Esophagus muscularis mucosa (tissue), 4 donors: ENCODE results near the gene NUCB1. TPM values are rescaled to one million over a fixed set of nuclear protein-coding genes. Genes with fewer than 3 reads are reported as not detected.
A peak's percentile ranks its signal among the peaks of the same experiment; 100 is the strongest.
"Not testable (repeated sequence)": the region's sequence is repeated elsewhere in the genome, so short reads cannot be mapped to it uniquely, and the experiment has no call there.

Experiments
- DNase-seq: peaks from one replicate; pipeline ENCODE4 v3.0.0-alpha.2; 2017; ENCODE audit errors: extremely low spot score
- H3K27ac ChIP-seq, 4 donors: fragments of 200-600 bp; sonication (generic); replicated peaks in 1 of 4; 1 replicate in 3 of 4; 2 replicates in 1 of 4; pipeline ENCODE4 v1.5.1; 2016 to 2019; ENCODE audit warnings: mild to moderate bottlenecking in 1 of 4
- H3K27me3 ChIP-seq, 4 donors: fragments of 200-600 bp; sonication (generic); one replicate each; pipeline versions ENCODE4 v1.5.1 to v1.6.0; 2016 to 2019
- H3K36me3 ChIP-seq, 4 donors: fragments of 200-600 bp; sonication (generic); one replicate each; pipeline ENCODE4 v1.5.1; 2016 to 2019
- H3K4me1 ChIP-seq, 4 donors: fragments of 200-600 bp; sonication (generic); one replicate each; pipeline ENCODE4 v1.5.1; 2016 to 2019
- H3K4me3 ChIP-seq, 4 donors: fragments of 200-600 bp; sonication (generic); 1 replicate in 2 of 4; 2 replicates in 2 of 4; pipeline ENCODE4 v1.5.1; 2016 to 2019; ENCODE audit warnings: mild to moderate bottlenecking in 4 of 4, moderate library complexity in 1 of 4
- H3K9me3 ChIP-seq, 4 donors: fragments of 200-600 bp; sonication (generic); 1 replicate in 3 of 4; 2 replicates in 1 of 4; pipeline ENCODE4 v1.5.1; 2016 to 2019
- EP300 ChIP-seq: sonication (generic); formaldehyde crosslinking; IDR thresholded peaks from one replicate; pipeline ENCODE4 v1.6.1; 2017; ENCODE audit warnings: antibody characterized with exemption
- POLR2A ChIP-seq: fragments of 450-650 bp; IDR thresholded peaks from one replicate; pipeline ENCODE4 v1.6.1; 2017; ENCODE audit warnings: antibody characterized with exemption, moderate library complexity, mild to moderate bottlenecking, low read depth
- POLR2AphosphoS5 ChIP-seq, 2 donors: sonication (generic); formaldehyde crosslinking; IDR thresholded peaks; one replicate each; pipeline ENCODE4 v1.6.1; 2017; ENCODE audit warnings: antibody characterized with exemption in 2 of 2
- WGBS: methylation state at CpG from one replicate; pipeline ENCODE4 v1.1.5; 2018; 5-methylcytosine and 5-hydroxymethylcytosine counted together
- intact Hi-C: fragments of 100-400 bp; cut with DNase I; formaldehyde crosslinking; loops from one replicate; pipeline ENCODE4 v1.15.1; 2023
- total RNA-seq, 4 donors: library from RNA; depleted of rRNA; stranded (reverse); fragments of >200 nt; gene quantifications; one replicate each; pipeline versions ENCODE4 v1.1.0 to v1.2.1, GENCODE V29; 2016
- TF ChIP-seq, protein P1 (sequence below), 3 experiments: fragments of 200-600 bp in 2 of 3; fragments of 450-650 bp in 1 of 3; sonication (generic) in 2 of 3; IDR thresholded peaks; one replicate each; pipeline ENCODE4 v1.5.1; 2017 to 2019; ENCODE audit warnings: antibody characterized with exemption in 3 of 3, mild to moderate bottlenecking in 2 of 3, moderate library complexity in 1 of 3

The NUCB1 gene
- total RNA-seq, 4 donors from 2014 or later: 179 to 356 (median 284) TPM

DNA sequence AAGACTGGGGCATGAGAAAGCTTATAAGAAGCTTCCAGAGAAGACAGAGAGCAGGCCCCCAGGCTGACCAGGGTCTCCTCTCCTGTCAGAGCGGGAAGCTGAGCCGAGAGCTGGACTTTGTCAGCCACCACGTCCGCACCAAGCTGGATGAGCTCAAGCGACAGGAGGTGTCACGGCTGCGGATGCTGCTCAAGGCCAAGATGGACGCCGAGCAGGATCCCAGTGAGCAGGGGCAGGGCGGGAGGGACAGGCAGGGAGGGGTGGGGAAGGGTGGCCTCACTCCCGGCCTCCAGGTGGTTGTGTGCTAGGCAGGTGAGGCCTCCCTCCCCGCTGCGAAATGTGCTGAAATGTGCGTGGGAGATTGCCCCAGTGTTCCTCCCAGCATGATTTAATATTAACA is 5.6 kb downstream of the NUCB1 start:
- 82% methylated on average over 10 of the region's 14 CpGs for WGBS
- TF ChIP-seq, protein P1, sequence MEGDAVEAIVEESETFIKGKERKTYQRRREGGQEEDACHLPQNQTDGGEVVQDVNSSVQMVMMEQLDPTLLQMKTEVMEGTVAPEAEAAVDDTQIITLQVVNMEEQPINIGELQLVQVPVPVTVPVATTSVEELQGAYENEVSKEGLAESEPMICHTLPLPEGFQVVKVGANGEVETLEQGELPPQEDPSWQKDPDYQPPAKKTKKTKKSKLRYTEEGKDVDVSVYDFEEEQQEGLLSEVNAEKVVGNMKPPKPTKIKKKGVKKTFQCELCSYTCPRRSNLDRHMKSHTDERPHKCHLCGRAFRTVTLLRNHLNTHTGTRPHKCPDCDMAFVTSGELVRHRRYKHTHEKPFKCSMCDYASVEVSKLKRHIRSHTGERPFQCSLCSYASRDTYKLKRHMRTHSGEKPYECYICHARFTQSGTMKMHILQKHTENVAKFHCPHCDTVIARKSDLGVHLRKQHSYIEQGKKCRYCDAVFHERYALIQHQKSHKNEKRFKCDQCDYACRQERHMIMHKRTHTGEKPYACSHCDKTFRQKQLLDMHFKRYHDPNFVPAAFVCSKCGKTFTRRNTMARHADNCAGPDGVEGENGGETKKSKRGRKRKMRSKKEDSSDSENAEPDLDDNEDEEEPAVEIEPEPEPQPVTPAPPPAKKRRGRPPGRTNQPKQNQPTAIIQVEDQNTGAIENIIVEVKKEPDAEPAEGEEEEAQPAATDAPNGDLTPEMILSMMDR (IDR thresholded peaks at IDR 0.05): no peak
- TF ChIP-seq POLR2A (no peak), EP300 (no peak), POLR2AphosphoS5 (IDR thresholded peaks at IDR 0.05) (no peak)
- DNase-seq: no peak
- no peak overlapping the region for H3K27ac ChIP-seq
- H3K9me3 ChIP-seq: no peaks in the 10 kb centered on the region
- peaks cover 18 to 77% (median 74%) of the 10 kb centered on the region in 4 donors for H3K36me3 ChIP-seq
- no peak overlapping the region for H3K4me3 ChIP-seq
- no peaks in the 10 kb centered on the region for H3K27me3 ChIP-seq
- H3K4me1 ChIP-seq: peaks cover 26 to 35% (median 32%) of the 10 kb centered on the region in 4 donors
- intact Hi-C loops: no loop called here

DNA sequence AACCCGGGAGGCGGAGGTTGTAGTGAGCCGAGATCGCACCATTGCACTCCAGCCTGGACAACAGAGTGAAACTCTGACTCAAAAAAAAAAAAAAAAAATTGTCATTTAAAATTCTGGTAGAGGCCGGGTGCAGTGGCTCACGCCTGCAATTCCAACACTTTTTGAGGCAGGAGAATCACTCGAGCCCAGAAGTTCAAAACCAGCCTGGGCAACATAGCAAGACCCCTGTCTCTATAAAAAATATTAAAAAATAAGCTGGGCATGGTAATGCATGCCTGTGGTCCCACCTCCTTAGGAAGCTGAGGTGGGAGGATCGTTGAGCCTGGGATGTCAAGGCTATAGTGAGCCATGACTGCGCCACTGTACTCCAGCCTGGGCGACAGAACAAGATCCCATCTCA is 6.2 kb downstream of the NUCB1 start:
- 96% methylated on average over 10 of the region's 10 CpGs for WGBS
- H3K27ac ChIP-seq: no peak overlapping the region
- TF ChIP-seq POLR2AphosphoS5 (IDR thresholded peaks at IDR 0.05): no peak
- TF ChIP-seq, protein P1 (IDR thresholded peaks at IDR 0.05): no peak
- TF ChIP-seq EP300: no peak
- TF ChIP-seq POLR2A: no peak
- H3K4me3 ChIP-seq: no peak overlapping the region
- no peak for DNase-seq
- peaks cover 19 to 29% (median 26%) of the 10 kb centered on the region in 4 donors for H3K4me1 ChIP-seq
- H3K27me3 ChIP-seq: no peaks in the 10 kb centered on the region
- intact Hi-C loops: no loop called here
- H3K9me3 ChIP-seq: no peaks in the 10 kb centered on the region
- H3K36me3 ChIP-seq: peaks cover 25 to 83% (median 81%) of the 10 kb centered on the region in 4 donors

DNA sequence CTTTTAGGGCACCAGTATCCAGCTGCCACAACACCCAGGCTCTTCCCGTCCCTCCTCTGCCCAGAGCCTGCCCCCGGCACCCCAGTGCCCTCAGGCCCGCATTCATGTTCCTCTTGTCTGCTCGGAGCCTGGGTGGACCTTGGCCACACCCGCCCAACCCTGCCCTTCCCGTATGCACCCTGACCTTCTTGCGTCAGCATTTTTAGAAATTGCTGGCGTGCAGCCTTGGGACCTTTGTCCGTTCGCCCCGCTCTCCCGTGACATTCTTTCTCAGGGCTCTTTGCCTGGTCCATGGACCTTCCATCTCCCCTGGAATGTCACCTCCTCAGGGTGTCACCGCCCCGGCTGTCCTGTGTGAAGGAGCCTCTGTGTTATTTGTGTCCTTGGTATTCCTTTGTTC is 7.6 kb downstream of the NUCB1 start:
- Histone ChIP-seq H3K27ac (peak overlapping the region; percentile 9 to 65 (median 22)), H3K4me3 (no peak overlapping the region), H3K36me3 (peaks cover 38 to 92% (median 87%) of the 10 kb centered on the region in 4 donors), H3K27me3 (no peaks in the 10 kb centered on the region), H3K9me3 (no peaks in the 10 kb centered on the region), H3K4me1 (peaks cover 6 to 16% (median 12%) of the 10 kb centered on the region in 4 donors)
- TF ChIP-seq EP300 (no peak), POLR2A (no peak), POLR2AphosphoS5 (IDR thresholded peaks at IDR 0.05) (no peak)
- TF ChIP-seq, protein P1 (IDR thresholded peaks at IDR 0.05): no peak
- WGBS: 84% methylated on average over 14 of the region's 14 CpGs
- no peak for DNase-seq
- intact Hi-C loops: no loop called here

DNA sequence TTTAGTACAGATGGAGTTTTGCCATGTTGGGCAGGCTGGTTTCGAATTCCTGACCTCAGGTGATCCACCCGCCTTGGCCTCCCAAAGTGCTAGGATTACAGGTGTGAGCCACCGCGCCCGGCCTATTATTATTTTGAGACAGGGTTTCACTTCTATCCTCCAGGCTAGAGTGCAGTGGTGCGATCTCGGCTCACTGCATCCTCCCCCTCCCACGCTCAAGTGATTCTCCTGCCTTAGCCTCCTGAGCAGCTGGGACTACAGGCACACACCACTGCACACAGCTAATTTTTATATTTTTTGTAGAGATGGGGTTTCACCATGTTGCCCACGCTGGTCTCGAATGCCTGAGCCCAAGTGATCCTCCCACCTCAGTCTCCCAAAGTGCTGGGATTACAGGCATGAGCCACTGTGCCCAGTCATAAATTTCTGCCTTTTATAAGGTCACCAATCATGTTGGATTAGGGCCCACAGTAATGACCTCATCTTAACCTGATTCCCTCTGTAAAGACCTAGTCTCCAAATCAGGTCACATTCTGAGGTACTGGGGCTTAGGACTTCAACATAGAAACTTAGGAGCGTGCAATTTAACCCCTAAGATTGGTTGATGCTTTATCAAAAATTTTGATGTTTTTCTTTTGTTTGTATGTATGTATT is 9.4 kb downstream of the NUCB1 start:
- H3K9me3 ChIP-seq, H3K27me3 ChIP-seq, DNase-seq, intact Hi-C loops, H3K4me3 ChIP-seq: not testable (repeated sequence)
- peak overlapping the region in 2 of 4 donors; percentile 20 to 26 for H3K27ac ChIP-seq
- H3K36me3 ChIP-seq: peaks cover 55 to 99% (median 99%) of the 10 kb centered on the region in 4 donors
- 95% methylated on average over 11 of the region's 11 CpGs for WGBS
- peaks cover 0 to 10% (median 2%) of the 10 kb centered on the region in 4 donors for H3K4me1 ChIP-seq

DNA sequence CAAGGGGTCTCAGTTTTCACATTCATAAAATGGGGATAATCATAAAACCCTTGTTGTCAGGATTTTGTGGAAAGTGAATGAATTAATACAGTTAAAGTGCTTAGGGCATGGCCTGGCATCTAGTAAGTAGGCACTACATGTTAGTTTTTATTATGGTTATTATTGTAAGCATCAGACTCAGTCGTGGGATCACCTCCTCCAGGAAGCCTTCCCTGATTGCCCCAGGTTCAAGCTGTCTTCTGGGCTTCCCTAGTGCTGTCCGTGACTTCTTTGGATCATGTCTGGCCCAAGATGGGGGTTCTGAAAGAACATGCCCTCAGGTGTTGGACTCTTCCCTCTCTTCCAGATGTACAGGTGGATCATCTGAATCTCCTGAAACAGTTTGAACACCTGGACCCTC is 10.7 kb downstream of the NUCB1 start:
- H3K36me3 ChIP-seq: peaks cover 61 to 99% (median 98%) of the 10 kb centered on the region in 4 donors
- intact Hi-C loops: no loop called here
- TF ChIP-seq, protein P1 (IDR thresholded peaks at IDR 0.05): no peak
- TF ChIP-seq POLR2A (no peak), EP300 (no peak), POLR2AphosphoS5 (IDR thresholded peaks at IDR 0.05) (no peak)
- H3K9me3 ChIP-seq: no peaks in the 10 kb centered on the region
- H3K27me3 ChIP-seq: no peaks in the 10 kb centered on the region
- peaks cover 0 to 10% (median 2%) of the 10 kb centered on the region in 4 donors for H3K4me1 ChIP-seq
- H3K4me3 ChIP-seq: no peak overlapping the region
- H3K27ac ChIP-seq: no peak overlapping the region
- WGBS: 94% methylated on average over 2 of the region's 2 CpGs
- no peak for DNase-seq
